ENCODE measurements around the gene CCDC12. TPM values are rescaled to one million over a fixed set of nuclear protein-coding genes. Genes with fewer than 3 reads are reported as not detected.
A peak's percentile ranks its signal among the peaks of the same experiment; 100 is the strongest.

CCDC12 gene
- total and polyA plus RNA-seq, 9 of the 15 experiments (the other 6 are each of a cell fraction or from before 2014, with no cell fraction given), result 8.9 to 201 (median 86.9) TPM

DNA sequence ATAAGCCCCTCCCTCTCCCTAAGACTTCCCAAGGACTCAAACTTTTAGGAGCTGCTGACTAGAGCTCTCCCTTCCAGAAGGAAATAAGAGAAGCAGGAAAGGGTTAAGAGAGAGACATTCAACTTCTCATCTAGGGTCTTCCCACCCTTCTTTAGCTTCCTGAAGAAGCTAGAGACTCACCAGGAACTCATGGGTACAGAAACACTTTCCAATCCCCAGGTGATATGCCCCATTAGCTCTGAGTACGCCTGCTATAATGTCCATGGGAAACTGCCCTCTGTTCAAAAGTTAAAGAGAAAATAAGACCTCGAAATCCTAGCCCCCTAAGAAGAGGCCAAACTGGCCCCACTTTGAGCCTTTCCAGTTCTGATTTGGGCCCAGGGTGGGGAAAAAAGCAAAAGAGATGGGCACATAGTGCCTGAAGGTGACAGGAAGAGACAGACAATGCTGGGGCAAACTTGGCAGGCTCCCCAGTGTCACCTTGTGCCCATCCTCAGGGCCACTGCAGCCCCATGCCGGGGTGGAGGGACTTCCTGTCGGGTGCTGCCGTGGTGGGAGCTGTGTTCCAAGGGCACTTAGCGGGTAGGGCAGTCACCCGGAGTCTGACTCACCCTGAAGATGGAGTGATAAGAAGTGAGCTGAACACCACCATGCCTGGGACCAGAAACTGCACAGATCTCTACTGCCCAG lies 29.5 kb downstream of the CCDC12 start (continued):
- TF ChIP-seq, protein P1, sequence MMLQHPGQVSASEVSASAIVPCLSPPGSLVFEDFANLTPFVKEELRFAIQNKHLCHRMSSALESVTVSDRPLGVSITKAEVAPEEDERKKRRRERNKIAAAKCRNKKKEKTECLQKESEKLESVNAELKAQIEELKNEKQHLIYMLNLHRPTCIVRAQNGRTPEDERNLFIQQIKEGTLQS (IDR thresholded peaks at IDR 0.05), result peak; percentile 88
- TF ChIP-seq, protein P1 (CRISPR knock-in tag; conservative IDR thresholded peaks at IDR 0.05), result peak; percentile 74; the same call in 1 of the 2 replicates
- TF ChIP-seq TFAM (CRISPR knock-in tag; conservative IDR thresholded peaks at IDR 0.05) (no peak), EP300 (IDR thresholded peaks at IDR 0.05; ENCODE audit: low read length) (peak; percentile 15; the same call in 1 of the 2 replicates), ZNF143 (CRISPR knock-in tag; IDR thresholded peaks at IDR 0.05) (peak; percentile 35; the same call in 1 of the 2 replicates), MED1 (CRISPR knock-in tag; IDR thresholded peaks at IDR 0.05; ENCODE audit: borderline replicate concordance) (no peak), JUN (IDR thresholded peaks at IDR 0.05; ENCODE audit: borderline replicate concordance, low read depth, low read length) (peak; percentile 92), JUN (CRISPR knock-in tag; IDR thresholded peaks at IDR 0.05; ENCODE audit: borderline replicate concordance) (peak; percentile 88; the same call in 1 of the 2 replicates)
- TF ChIP-seq, protein P2, sequence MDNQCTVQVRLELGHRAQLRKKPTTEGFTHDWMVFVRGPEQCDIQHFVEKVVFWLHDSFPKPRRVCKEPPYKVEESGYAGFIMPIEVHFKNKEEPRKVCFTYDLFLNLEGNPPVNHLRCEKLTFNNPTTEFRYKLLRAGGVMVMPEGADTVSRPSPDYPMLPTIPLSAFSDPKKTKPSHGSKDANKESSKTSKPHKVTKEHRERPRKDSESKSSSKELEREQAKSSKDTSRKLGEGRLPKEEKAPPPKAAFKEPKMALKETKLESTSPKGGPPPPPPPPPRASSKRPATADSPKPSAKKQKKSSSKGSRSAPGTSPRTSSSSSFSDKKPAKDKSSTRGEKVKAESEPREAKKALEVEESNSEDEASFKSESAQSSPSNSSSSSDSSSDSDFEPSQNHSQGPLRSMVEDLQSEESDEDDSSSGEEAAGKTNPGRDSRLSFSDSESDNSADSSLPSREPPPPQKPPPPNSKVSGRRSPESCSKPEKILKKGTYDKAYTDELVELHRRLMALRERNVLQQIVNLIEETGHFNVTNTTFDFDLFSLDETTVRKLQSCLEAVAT (IDR thresholded peaks at IDR 0.05), result no peak
- TF ChIP-seq, protein P3, sequence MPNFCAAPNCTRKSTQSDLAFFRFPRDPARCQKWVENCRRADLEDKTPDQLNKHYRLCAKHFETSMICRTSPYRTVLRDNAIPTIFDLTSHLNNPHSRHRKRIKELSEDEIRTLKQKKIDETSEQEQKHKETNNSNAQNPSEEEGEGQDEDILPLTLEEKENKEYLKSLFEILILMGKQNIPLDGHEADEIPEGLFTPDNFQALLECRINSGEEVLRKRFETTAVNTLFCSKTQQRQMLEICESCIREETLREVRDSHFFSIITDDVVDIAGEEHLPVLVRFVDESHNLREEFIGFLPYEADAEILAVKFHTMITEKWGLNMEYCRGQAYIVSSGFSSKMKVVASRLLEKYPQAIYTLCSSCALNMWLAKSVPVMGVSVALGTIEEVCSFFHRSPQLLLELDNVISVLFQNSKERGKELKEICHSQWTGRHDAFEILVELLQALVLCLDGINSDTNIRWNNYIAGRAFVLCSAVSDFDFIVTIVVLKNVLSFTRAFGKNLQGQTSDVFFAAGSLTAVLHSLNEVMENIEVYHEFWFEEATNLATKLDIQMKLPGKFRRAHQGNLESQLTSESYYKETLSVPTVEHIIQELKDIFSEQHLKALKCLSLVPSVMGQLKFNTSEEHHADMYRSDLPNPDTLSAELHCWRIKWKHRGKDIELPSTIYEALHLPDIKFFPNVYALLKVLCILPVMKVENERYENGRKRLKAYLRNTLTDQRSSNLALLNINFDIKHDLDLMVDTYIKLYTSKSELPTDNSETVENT (CRISPR knock-in tag; IDR thresholded peaks at IDR 0.05), result no peak
- TF ChIP-seq, protein P4, sequence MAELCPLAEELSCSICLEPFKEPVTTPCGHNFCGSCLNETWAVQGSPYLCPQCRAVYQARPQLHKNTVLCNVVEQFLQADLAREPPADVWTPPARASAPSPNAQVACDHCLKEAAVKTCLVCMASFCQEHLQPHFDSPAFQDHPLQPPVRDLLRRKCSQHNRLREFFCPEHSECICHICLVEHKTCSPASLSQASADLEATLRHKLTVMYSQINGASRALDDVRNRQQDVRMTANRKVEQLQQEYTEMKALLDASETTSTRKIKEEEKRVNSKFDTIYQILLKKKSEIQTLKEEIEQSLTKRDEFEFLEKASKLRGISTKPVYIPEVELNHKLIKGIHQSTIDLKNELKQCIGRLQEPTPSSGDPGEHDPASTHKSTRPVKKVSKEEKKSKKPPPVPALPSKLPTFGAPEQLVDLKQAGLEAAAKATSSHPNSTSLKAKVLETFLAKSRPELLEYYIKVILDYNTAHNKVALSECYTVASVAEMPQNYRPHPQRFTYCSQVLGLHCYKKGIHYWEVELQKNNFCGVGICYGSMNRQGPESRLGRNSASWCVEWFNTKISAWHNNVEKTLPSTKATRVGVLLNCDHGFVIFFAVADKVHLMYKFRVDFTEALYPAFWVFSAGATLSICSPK (IDR thresholded peaks at IDR 0.05; ENCODE audit: borderline replicate concordance), result no peak
- TF ChIP-seq, protein P5, sequence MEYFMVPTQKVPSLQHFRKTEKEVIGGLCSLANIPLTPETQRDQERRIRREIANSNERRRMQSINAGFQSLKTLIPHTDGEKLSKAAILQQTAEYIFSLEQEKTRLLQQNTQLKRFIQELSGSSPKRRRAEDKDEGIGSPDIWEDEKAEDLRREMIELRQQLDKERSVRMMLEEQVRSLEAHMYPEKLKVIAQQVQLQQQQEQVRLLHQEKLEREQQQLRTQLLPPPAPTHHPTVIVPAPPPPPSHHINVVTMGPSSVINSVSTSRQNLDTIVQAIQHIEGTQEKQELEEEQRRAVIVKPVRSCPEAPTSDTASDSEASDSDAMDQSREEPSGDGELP (CRISPR knock-in tag; IDR thresholded peaks at IDR 0.05; ENCODE audit: borderline replicate concordance), result peak; percentile 53; the same call in 1 of the 2 replicates
- TF ChIP-seq, protein P6, sequence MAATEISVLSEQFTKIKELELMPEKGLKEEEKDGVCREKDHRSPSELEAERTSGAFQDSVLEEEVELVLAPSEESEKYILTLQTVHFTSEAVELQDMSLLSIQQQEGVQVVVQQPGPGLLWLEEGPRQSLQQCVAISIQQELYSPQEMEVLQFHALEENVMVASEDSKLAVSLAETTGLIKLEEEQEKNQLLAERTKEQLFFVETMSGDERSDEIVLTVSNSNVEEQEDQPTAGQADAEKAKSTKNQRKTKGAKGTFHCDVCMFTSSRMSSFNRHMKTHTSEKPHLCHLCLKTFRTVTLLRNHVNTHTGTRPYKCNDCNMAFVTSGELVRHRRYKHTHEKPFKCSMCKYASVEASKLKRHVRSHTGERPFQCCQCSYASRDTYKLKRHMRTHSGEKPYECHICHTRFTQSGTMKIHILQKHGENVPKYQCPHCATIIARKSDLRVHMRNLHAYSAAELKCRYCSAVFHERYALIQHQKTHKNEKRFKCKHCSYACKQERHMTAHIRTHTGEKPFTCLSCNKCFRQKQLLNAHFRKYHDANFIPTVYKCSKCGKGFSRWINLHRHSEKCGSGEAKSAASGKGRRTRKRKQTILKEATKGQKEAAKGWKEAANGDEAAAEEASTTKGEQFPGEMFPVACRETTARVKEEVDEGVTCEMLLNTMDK (IDR thresholded peaks at IDR 0.05; ENCODE audit: borderline replicate concordance, insufficient read depth, low read depth, low read length, poor library complexity, severe bottlenecking), result no peak
